Activated gamma-delta T cell treated with Interleukin-2 at 50 U/mL for 16 hours (primary cell): ENCODE data around the gene TAX1BP3.

Experiments
- DNase-seq: peaks from one replicate; pipeline ENCODE4 v3.0.0-alpha.2; 2020

Gene TAX1BP3

DNA sequence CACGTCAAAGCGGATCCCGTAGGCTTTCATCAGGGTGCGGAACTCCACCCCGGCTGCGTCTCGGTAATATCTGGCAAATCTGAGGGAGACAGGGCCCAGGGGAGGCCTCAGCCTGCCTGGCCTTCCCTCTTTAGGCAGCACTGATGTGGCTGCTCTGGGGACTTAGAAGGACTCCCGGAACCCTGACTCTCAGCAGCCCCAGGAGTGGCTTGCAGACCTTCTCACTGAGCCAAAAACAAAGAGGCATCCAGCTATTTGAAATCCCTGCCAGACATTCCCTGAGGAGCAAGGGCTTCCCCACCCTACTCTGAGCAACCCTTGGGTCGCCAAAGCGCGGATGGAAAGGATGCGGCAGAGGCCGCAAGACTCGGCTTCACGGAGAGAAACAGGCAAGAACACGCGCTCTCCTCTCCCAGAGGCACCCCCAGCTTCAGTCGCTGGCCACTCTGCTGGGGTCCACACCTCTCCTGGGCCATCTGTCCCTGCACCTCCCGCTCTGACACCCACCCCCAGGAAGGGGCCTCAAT, 19.7 kb upstream of the TAX1BP3 start:
- no peak for DNase-seq

DNA sequence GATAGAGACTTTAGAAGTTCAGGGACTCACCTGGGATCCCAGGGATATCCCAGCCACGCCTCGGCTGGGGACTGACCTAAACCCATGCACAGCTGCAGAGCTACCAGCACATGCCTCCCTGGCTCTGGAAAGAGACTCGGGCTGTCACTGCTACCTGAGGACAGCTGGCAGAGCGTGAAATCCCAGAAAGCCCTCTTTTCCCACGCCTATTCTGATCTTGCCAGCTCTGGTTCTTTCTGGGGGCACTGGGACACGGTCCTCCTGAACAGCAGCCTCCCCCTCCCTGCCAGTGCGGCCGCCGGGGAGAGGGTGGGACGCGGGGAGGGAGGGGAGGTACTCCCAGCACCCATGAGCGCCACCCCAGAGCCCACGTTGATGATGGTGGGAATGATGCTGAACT, 16.8 kb upstream of the TAX1BP3 start:
- DNase-seq = no peak

DNA sequence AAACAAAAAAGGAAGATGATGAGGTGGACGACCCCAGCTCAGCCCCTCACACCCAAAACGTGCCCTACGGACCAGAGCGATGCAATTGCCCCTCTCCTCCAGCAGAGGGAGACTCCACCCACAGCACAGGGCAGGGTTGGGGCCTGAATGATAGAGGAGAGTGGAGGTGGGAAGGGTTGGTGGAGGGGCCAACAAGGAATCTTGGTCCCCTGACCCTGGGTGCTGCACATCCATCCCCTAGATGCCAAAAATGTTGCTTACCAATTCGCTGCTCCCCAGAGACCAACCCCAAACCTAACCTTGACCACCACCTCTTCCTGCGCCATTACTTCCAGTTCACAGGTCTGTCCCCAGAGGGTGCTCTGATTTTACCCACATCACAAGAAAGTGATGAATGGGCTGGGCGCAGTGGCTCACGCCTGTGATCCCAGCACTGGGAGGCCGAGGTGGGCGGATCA, 14.7 kb upstream of the TAX1BP3 start:
- DNase-seq = peak; percentile 54

DNA sequence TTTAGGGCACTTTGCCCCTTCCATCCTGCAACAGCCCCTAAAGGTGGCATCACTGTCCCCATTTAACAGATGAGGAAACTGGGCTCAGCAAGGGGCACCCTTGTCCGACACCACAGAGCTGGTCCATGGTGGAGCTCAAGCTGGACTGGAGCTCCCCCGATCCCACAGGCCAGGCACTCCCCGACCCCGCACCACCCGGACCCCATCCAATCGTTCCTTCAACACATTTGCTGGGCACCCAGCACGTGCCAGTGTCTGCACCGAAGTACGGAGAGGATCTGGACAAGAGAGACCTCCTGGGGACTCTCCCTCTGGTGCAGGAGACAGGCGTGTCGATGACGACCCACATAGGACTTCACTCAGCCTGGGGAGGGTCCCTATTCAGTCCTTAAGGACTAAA, 13.7 kb upstream of the TAX1BP3 start:
- no peak for DNase-seq

DNA sequence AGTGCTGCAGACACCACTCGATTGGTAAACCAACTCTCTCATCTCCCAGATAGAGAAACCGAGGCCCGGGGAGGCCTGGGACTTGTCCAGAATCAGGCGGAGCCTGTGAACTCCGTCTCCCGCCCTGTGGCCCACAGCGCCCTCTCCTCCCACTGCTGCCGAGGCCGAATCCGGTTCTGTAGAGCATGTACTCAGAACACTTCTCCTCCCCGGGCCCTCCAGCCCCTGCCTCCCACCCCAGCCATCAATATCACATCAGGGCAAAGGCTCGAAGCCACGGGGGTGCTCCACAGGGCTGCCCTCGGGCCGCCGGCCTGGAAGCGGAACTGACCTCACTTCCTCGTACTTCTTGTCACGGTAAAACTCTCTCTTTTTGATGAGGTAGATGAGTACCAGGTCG, 13.2 kb upstream of the TAX1BP3 start:
- DNase-seq = no peak

DNA sequence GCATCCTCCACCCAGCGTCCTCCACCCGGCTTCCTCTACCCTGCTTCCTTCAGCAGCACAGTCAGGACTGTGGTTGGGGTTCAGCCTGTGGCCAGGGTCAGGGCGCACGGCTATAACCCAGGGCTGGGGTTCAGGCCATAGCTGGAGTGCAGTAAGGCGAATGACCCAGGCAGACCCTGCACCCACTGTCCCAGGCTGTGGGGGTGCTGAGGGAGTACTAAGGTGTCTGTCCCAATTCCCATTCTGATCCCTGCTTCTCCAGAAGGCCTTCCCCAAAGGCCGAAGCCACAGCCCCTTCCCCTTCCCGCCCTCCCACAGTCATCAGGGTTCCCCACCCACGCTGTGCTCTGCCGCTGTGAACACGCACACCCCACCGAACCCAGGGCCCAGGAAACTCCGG, 12.7 kb upstream of the TAX1BP3 start:
- DNase-seq = no peak

DNA sequence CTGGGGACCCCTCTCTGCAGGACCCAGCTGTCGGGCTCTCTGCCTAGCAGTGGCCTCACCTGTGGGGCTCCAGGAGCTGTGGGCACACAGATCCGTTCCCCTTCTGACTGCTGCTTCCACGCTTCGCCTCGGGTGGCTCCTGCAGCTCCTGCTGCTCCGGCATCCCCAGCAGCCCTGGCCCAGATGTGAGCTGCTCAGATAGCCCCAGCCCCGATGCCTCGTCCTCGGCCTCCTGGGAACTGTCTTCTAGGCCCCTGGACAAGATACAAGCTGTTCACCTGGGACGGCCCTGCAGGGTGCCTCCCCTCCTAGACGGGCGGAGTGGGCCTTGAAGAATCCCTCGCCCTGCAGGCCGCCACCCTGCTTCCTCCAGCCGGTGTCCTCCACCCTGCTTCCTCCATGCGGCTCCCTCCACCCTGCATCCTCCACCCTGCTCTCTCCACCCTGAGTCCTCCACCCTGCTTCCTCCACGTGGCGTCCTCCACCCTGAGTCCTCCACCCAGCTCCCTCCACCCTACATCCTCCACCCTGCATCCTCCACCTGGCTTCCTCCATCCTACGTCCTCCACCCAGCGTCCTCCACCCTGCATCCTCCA, 11.3 kb upstream of the TAX1BP3 start:
- no peak for DNase-seq

DNA sequence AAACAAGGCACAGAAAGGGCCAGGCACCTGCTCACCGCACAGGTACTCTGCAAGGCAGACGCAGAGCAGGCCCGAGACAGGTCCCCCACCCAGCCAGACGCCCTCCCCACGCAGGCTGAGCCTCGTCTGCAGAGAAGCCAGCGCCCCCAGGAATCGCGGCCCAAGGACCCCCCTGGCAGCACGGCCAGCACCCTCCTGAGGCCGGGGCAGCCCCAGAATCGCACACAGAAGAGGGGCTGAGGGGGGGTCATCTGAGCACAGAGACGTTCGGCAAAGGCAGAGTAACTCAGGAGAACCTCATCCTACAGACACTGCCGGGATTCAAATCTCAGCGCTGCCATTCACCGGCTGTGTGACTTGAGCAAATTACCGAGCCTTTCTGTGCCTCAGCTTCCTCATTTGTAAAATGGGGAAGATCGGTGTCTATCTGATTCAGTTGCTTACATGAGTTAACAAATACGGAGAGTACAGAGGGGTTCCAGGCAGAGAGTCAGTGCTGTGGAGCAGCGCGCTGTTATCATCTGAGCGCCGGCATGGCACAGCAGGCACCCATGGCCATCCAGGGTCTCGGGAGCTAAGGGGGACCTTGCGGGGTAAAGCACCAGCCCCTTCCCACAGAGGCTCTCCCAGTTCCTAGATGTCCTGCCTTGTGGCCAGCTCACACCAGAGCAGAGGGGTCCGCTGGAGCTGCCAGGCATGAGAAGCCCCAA, 10.6 kb upstream of the TAX1BP3 start:
- DNase-seq = no peak

DNA sequence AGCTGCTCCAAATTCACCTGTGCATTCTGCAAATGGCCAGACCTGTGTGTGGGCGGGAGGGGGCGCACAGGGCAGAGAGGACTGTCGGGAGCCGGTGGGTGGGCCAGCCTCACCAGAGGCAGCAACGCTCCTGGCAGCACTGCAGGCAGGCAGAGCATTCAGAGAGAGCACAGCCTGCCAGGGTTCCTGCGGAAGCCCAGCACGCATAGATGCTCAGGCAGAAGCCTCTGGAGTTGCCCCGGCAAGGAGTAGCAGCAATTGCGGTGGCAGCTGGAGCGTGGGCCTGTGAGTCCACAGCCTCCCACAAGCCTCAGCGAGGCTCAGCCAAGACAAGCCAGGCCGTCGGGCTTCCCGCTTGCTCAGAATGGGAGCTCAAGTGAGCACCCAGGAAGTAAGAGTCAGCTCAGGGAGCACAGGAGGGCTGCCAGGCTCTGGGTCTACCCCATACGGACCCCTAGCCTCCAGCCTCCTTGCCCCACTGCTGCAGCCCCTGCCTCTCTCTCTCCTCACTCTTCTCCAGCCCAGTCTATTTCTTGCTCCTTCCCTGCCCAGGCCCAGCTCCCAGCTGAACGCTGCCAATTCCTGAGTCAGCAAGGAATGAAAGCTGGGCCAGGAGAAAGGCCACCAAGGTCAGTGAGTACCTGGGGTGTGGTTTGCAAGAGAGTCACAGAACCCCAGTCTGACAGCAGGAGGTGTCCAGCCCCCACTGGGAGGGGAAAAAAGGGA, 9.9 kb upstream of the TAX1BP3 start:
- DNase-seq = no peak

DNA sequence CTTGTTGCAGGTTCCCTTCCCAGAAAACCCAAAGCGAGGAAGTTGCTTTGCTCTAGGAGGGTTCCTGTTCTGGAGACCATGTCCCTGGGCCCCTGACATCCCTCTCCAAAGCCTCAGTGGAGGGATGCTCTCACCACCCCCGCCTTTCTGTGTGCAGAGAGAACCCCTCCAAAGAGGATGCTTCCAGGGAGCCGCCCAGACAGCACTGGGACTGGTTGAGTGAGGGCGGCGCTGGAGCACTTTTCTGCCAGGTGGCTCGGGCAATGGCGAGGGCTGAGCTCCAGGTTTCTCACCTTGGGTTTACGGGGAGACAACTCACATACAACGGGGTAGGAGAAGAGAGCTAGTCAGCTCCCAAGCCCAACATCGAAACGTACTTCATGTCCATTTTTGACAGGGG, 7.5 kb upstream of the TAX1BP3 start:
- no peak for DNase-seq

DNA sequence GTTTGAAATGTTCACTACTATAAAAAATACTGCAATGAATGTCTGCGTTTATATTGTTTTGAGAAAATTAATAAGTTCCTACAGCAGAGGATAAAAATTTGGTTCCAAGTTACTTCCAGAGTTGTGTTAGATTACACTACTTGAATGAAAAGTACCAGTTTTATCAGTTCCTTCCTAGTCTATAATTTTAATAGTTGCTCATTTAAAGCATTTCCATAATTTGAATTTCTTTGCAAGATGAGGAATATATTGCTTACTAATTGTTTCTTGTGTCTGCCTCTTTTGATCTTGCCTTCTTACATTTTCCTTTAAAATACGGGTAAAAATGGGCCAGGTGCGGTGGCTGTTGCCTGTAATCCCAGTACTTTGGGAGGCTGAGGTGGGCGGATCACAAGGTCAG, 4.2 kb upstream of the TAX1BP3 start:
- no peak for DNase-seq

DNA sequence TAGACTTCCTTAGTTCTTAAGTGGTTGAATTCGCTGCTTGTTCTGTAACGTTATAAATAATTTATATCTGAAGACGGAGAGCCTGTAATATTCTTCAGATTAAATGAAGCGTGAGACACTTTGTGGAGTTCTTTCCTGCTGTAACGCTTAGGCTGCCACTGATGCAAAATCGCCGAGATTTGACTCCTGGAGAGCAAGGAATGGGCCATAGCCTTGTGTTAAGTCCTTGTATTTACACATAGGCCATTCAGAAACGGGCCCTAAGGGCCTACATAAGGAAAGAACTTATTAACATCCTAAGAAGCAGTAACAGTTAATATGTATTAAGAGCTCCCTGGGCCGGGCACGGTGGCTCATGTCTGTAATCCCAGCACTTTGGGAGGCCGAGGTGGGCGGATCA, 1.2 kb upstream of the TAX1BP3 start:
- DNase-seq = no peak

DNA sequence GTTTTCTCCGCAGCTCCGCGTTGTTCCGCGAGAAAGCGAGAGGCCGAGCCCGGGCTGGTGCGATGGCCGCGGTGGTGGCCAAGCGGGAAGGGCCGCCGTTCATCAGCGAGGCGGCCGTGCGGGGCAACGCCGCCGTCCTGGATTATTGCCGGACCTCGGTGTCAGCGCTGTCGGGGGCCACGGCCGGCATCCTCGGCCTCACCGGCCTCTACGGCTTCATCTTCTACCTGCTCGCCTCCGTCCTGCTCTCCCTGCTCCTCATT, 638 bp upstream of the TAX1BP3 start:
- no peak for DNase-seq

DNA sequence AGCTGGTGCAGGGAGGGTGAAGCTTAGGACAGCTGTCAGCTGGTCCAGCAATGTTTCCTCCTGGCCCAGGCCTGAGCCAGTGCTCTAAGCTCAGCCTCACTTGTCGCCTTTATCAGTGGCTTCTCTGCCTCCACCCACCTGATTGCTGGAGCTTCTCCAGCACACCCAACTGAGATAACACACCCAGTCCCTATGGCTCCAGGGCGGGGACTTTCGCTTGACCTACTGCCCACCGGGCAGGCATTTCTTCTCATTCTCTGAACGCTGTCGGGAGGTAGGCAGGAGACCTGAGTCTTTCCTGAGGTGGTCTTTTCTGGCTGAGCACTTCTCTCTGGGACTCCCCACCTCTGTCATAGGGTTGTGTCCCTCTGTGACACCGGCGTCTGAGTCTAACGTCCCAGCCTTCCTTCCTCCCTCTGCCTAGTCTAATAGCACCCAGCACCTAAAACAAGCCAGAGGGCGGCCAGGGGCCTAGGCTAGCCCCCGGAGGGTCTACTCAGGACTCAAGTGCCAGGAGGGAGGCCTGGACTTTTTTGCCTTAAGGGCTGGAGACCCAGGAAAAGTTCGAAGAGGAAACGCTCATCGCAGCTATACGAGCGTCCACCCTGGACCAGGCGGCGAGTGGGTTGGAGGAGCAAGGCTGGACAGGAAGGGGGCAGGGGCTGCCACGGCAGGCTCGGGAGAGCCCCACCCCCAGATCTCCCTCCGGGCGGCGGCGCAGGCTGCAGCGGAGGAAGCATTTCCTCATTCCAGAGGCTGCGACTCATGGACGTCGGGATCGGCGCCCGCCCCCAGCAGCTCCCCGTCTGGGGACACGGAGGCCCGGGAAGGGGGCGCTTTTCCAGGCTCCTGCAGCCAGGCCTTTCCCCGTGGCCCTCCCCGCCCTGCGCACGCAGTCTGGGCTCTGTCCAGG, 756 bp downstream of the TAX1BP3 start:
- DNase-seq = no peak

DNA sequence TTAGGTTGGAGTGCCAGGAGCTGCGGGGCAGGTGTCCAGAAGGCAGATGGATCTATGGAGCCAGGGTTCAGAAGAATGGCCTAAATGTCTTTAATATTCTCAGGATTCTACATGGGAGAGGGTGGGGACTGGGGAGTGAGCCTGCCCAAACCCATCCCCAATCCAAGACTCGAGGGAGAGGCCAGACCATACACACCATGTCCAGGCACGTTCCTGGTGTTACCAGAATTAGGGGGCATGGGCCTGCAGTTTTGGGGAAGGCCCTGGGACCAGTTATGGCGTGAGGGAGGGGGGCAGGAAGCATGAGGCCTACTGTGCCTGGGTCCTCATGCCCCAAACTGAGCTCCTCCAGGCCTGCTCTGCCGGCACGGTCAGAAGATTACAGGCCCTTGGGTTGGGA, 1.9 kb downstream of the TAX1BP3 start:
- DNase-seq = no peak

DNA sequence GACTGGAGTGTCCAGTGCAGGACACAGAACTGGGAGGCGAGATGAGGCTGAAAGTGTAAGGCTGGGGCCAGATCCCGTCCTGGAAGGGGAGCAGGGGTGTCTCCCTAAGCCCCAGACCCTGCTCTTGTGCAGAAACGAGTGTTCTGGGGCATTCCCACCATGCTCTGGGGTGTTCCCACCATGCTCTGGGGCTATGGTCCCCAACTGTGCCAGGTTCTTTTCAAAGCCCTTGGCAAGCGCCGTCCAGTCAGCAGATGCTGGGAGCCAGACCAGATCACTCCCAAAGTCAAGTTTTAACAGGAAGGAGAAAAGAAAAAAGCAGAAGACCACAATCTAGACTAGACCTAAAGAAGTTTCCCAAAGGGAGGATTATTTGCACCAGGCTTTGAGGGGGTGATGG, 2.5 kb downstream of the TAX1BP3 start:
- DNase-seq = no peak

DNA sequence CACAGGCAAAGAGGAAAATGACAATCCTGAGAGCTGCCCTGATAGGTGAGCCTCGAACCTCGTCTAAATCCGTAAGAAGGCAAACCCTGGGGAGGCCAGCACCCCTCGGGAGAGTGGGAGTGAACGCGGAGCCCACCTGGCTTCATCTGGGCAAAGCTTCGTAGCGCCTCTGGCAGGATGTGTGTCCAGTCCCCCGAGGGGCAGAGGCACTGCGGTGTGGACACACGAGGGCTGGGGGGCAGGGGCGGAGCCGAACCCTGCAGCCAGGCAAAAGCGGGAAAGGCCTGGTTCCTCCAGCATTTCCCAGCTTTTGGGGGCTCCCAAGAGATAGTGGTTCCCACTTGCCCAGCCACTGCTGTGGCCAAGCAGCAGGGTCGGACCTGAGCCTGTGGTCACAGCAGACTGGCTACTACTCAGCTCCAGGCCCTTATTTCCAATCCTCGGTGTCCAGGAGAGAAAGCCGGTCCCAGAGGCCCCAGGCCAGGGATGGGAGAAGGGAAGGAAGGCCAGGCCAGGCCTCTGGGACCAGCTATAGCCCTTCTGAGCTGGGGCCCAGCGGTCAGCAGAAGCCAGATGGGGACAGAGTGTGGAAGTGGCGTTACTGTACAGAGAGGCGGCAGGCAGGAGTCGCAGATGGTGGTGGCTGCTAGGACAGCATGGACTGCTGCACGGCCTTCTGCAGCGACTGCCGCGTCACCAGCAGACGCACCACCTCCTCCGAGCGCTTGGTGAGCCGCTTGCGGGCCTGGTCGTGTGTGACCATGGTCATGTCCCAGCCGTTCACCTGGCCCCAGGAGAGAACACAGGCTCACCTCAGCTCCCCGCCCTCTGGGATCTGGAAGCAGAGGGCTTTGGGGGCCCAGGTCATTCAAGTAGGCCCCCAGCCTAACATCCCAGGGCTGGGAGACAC, 5.0 kb downstream of the TAX1BP3 start:
- DNase-seq = no peak

DNA sequence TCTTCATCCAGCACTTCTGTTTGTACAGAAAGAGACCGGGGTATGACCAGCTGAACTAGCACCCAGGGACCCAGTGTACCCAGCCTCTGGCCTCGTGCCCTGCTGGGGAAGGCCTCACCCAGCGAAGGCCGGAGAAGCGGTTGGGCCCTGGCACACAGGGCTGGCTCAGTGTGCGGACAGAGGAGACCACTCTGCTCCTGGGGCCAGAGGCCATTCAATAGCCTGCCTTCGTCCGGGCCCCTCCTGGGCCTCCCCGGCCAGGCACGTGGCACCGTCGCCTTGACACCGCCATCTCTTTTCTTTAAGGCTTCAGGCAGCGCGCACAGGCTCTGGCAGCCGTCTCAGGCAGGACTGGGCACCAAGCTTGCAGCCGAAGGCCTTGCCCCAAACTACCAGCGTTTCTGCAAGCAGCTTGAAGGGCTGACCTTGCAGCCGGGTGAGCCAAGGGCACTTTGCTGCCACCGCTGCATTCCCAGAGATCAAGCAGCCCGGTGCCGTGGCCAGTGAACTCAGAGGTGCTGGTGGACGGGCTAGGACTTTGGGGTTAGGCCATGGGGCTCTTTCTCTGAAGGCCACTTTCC, 8.0 kb downstream of the TAX1BP3 start:
- no peak for DNase-seq

DNA sequence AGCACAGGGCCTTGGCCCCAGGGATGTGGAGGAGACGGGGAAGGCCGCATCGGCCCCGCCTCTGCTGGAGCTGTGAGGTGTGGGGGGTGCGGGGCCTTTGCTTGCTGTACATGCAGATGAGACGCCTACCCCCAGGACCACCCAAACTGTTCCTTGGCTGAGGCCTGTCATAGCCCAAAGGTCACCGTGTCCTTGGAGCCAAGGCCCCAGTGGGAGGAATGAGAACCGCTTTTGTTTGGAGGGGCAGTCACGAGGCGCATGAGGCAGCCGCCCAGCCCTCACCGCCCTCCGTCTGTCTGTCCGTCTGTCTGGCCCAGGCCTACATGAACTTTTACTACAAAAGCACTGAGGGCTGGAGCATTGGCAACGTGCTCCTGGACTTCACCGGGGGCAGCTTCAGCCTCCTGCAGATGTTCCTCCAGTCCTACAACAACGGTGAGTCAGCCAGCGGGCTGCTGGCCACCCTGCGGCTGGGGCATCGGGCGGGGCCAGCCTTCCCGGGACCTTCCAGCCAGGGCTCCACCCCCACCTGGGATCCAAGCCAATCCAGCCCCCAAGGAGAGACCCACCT, 8.8 kb downstream of the TAX1BP3 start:
- no peak for DNase-seq

DNA sequence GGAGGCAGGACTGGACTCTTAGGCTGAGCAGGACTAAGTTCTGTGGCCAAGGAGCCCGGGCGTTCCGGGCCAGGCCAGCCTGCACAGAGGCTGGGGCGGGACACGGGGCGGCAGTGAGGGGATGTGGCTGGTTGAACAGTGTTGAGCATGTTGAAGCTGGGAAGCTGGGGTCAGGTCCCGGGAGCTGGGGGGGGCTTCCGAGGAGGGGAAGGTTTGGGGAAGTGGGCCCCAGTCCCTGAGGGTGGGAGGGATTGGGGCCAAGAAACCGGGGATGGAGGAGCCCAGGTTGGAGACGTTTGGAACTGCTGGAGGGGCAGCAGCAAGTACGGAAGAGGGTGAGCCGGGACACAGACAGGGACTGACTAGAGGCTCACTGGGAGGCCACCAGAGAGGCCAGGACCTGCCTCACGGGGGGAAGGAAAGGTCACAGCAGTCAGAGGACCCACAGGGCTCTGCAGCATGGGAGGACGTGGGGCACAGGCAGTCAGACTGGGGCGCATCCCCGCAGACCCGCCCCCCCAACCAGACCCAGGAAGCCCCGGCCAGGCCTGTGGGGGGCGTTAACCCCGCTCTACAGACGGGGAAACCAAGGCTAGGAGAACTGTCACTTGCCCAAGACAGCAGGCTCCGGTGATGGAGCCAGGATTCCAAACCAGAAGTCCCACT, 9.5 kb downstream of the TAX1BP3 start:
- DNase-seq = no peak
